ENCODE results near the gene LRRC51.

The LRRC51 gene

DNA sequence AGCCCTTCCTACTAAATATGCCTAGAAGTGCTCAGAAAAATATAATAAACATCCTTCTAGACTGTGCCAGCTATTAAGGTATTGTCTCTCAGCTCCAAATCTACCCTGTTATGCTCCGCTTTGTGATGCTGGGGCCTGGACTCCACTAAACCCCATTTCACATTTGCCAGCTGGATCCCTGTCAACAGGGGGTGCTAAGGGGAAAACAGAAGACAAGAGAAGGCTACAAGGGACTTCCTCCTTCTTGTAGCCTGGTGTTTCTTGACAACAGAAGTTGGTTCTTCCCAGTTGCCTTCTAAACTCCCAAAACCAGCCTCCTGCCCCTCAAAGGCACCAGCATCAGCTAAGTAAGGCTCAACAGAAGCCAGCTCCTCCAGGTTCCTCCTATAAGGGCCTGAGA, 5.5 kb upstream of the LRRC51 start:
- Histone ChIP-seq H3K23ac (ENCODE audit: low read length) (no peak overlapping the region), H3K4me2 (ENCODE audit: low read length) (no peak overlapping the region), H3K14ac (ENCODE audit: low read length) (no peak overlapping the region), H3K9me3 (ENCODE audit: insufficient read depth, low read depth, low read length) (no peaks in the 10 kb centered on the region), H3K27ac (ENCODE audit: low read depth, low read length) (no peak overlapping the region), H2AFZ (ENCODE audit: insufficient read depth, low read length, poor library complexity) (no peak overlapping the region), H3K4me3 (ENCODE audit: low read depth, low read length) (no peak overlapping the region), H4K91ac (ENCODE audit: low read depth, low read length) (peak overlapping the region; percentile 28), H2AK5ac (ENCODE audit: low read length) (peak overlapping the region; percentile 49), H3K36me3 (ENCODE audit: control insufficient read depth in 1 of 2, insufficient read depth in 2 of 2, low read length in 2 of 2) (peaks cover 0 to 5% of the 10 kb centered on the region in 2 experiments), H3K18ac (ENCODE audit: low read length) (peak overlapping the region; percentile 31), H3K9ac (ENCODE audit: low read length) (no peak overlapping the region), H3K79me2 (ENCODE audit: control insufficient read depth, insufficient read depth, low read length, poor library complexity) (peaks cover 15% of the 10 kb centered on the region), H2BK5ac (ENCODE audit: low read depth, low read length, poor library complexity) (peak overlapping the region; percentile 0), H3K27me3 (ENCODE audit: insufficient read depth, low read length) (no peaks in the 10 kb centered on the region), H3K4ac (ENCODE audit: low read depth, low read length) (peak overlapping the region; percentile 26), H3K4me1 (ENCODE audit: control insufficient read depth in 1 of 2, insufficient read depth in 2 of 2, low read length in 2 of 2) (peaks cover 17 to 19% of the 10 kb centered on the region in 2 experiments), H4K12ac (ENCODE audit: low read depth, low read length) (no peak overlapping the region), H2BK12ac (ENCODE audit: low read length) (no peak overlapping the region), H3K79me1 (ENCODE audit: low read length) (peaks cover 16% of the 10 kb centered on the region), H4K8ac (ENCODE audit: low read depth, low read length) (peak overlapping the region; percentile 62), H2BK120ac (ENCODE audit: insufficient read depth, low read length, poor library complexity) (peak overlapping the region; percentile 54)
- WGBS (ENCODE audit: extremely low coverage, insufficient coverage, insufficient read length) = no CpG with 5 or more reads among the region's 1 CpG
- no peak for DNase-seq

DNA sequence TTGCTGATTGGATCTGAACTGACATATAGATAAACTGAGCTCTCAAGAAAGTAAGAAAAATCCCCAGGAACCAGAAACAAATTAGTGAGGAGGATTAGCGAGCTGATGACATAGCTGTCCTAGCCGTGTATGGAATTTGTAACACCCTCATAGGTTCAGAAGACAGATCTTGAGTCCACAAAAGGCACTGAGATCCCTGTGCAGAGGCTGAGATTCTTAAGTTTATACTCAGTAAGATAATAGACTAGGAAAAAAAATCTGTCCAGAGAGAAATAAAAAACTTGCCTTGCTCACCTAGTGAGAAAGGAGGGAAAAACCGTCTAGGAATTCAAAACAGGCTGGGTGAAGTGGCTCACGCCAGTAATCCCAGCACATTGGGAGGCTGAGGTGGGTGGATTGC, 4.9 kb upstream of the LRRC51 start:
- Histone ChIP-seq H3K79me2 (ENCODE audit: control insufficient read depth, insufficient read depth, low read length, poor library complexity) (peaks cover 14% of the 10 kb centered on the region), H3K4ac (ENCODE audit: low read depth, low read length) (peak overlapping the region; percentile 60), H2AFZ (ENCODE audit: insufficient read depth, low read length, poor library complexity) (no peak overlapping the region), H2BK5ac (ENCODE audit: low read depth, low read length, poor library complexity) (no peak overlapping the region), H3K4me2 (ENCODE audit: low read length) (no peak overlapping the region), H2AK5ac (ENCODE audit: low read length) (no peak overlapping the region), H4K91ac (ENCODE audit: low read depth, low read length) (no peak overlapping the region), H3K14ac (ENCODE audit: low read length) (no peak overlapping the region), H3K9ac (ENCODE audit: low read length) (no peak overlapping the region), H3K36me3 (ENCODE audit: control insufficient read depth in 1 of 2, insufficient read depth in 2 of 2, low read length in 2 of 2) (peaks cover 0 to 2% of the 10 kb centered on the region in 2 experiments), H3K27me3 (ENCODE audit: insufficient read depth, low read length) (no peaks in the 10 kb centered on the region), H3K4me1 (ENCODE audit: control insufficient read depth in 1 of 2, insufficient read depth in 2 of 2, low read length in 2 of 2) (peaks cover 13 to 19% of the 10 kb centered on the region in 2 experiments), H3K27ac (ENCODE audit: low read depth, low read length) (no peak overlapping the region), H3K4me3 (ENCODE audit: low read depth, low read length) (no peak overlapping the region), H4K8ac (ENCODE audit: low read depth, low read length) (no peak overlapping the region), H3K9me3 (ENCODE audit: insufficient read depth, low read depth, low read length) (no peaks in the 10 kb centered on the region), H2BK120ac (ENCODE audit: insufficient read depth, low read length, poor library complexity) (no peak overlapping the region), H3K18ac (ENCODE audit: low read length) (no peak overlapping the region), H3K79me1 (ENCODE audit: low read length) (peaks cover 15% of the 10 kb centered on the region), H4K12ac (ENCODE audit: low read depth, low read length) (no peak overlapping the region), H3K23ac (ENCODE audit: low read length) (no peak overlapping the region), H2BK12ac (ENCODE audit: low read length) (no peak overlapping the region)
- WGBS (ENCODE audit: extremely low coverage, insufficient coverage, insufficient read length) = no CpG with 5 or more reads among the region's 4 CpGs
- DNase-seq = peak; percentile 67 to 75

DNA sequence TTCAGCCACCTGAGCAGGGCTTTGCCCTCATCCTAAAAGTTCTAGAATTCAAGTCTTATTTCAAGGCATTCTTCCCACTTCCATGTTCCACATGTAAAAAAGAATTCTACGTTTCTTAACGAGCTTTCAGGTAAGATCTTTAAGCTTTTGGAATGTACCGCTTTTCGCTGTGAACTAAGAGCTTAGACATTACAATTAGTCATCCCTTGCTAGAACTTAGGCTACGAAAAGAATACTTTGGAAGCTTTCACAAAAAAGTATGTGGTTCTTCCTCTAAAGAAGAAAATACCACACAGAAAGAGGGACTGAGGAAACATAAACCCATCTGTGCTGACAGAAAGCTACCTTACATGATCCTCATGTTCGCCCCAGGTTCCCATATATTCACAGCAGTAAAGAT, 2.2 kb upstream of the LRRC51 start:
- Histone ChIP-seq H3K4ac (ENCODE audit: low read depth, low read length) (peak overlapping the region; percentile 26), H3K23ac (ENCODE audit: low read length) (no peak overlapping the region), H2AFZ (ENCODE audit: insufficient read depth, low read length, poor library complexity) (no peak overlapping the region), H4K12ac (ENCODE audit: low read depth, low read length) (no peak overlapping the region), H2BK12ac (ENCODE audit: low read length) (no peak overlapping the region), H2AK5ac (ENCODE audit: low read length) (no peak overlapping the region), H4K8ac (ENCODE audit: low read depth, low read length) (no peak overlapping the region), H3K36me3 (ENCODE audit: control insufficient read depth in 1 of 2, insufficient read depth in 2 of 2, low read length in 2 of 2) (peaks cover 0 to 2% of the 10 kb centered on the region in 2 experiments), H3K18ac (ENCODE audit: low read length) (no peak overlapping the region), H2BK120ac (ENCODE audit: insufficient read depth, low read length, poor library complexity) (no peak overlapping the region), H4K91ac (ENCODE audit: low read depth, low read length) (no peak overlapping the region), H3K79me2 (ENCODE audit: control insufficient read depth, insufficient read depth, low read length, poor library complexity) (peaks cover 16% of the 10 kb centered on the region), H3K27me3 (ENCODE audit: insufficient read depth, low read length) (no peaks in the 10 kb centered on the region), H2BK5ac (ENCODE audit: low read depth, low read length, poor library complexity) (no peak overlapping the region), H3K9me3 (ENCODE audit: insufficient read depth, low read depth, low read length) (no peaks in the 10 kb centered on the region), H3K4me2 (ENCODE audit: low read length) (no peak overlapping the region), H3K14ac (ENCODE audit: low read length) (no peak overlapping the region), H3K4me3 (ENCODE audit: low read depth, low read length) (no peak overlapping the region), H3K27ac (ENCODE audit: low read depth, low read length) (peak overlapping the region; percentile 27), H3K9ac (ENCODE audit: low read length) (no peak overlapping the region), H3K79me1 (ENCODE audit: low read length) (peaks cover 12% of the 10 kb centered on the region), H3K4me1 (ENCODE audit: control insufficient read depth in 1 of 2, insufficient read depth in 2 of 2, low read length in 2 of 2) (peaks cover 12 to 13% of the 10 kb centered on the region in 2 experiments)
- no CpG with 5 or more reads among the region's 6 CpGs for WGBS (ENCODE audit: extremely low coverage, insufficient coverage, insufficient read length)
- DNase-seq = peak; percentile 36 to 95

DNA sequence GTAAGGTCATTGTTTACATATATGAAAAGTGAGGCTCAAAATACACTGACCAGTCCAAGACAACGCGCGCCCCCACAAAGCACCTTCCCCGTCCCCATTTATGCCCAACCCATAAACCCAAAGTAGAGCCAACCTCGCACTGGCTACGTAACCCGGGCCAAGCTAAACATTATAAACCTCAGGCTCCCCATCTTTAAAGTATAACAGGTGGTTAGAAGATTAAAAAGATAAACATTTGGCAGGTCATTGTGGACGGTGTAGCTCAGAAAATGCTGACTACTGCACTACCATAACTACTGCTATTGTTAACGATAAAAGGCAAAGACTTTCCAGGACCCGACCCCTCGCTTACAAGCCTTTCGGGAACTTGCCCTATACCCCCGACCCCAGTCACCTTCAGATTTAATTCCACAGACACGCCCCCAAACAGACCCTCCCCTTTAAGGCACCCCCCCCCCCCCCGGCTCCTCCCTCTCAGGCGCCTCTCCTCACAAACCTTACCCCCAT, 778 bp upstream of the LRRC51 start:
- Histone ChIP-seq H3K23ac (ENCODE audit: low read length) (no peak overlapping the region), H3K14ac (ENCODE audit: low read length) (peak overlapping the region; percentile 38), H3K9me3 (ENCODE audit: insufficient read depth, low read depth, low read length) (no peaks in the 10 kb centered on the region), H2BK12ac (ENCODE audit: low read length) (peak overlapping the region; percentile 27), H3K79me1 (ENCODE audit: low read length) (peaks cover 12% of the 10 kb centered on the region), H3K79me2 (ENCODE audit: control insufficient read depth, insufficient read depth, low read length, poor library complexity) (peaks cover 14% of the 10 kb centered on the region), H3K4me1 (ENCODE audit: control insufficient read depth in 1 of 2, insufficient read depth in 2 of 2, low read length in 2 of 2) (peaks cover 11 to 12% of the 10 kb centered on the region in 2 experiments), H3K9ac (ENCODE audit: low read length) (peak overlapping the region; percentile 95), H3K36me3 (ENCODE audit: control insufficient read depth in 1 of 2, insufficient read depth in 2 of 2, low read length in 2 of 2) (peaks cover 0 to 2% of the 10 kb centered on the region in 2 experiments), H4K91ac (ENCODE audit: low read depth, low read length) (peak overlapping the region; percentile 64), H3K4me2 (ENCODE audit: low read length) (peak overlapping the region; percentile 95), H3K4me3 (ENCODE audit: low read depth, low read length) (peak overlapping the region; percentile 92), H4K12ac (ENCODE audit: low read depth, low read length) (peak overlapping the region; percentile 8), H3K27me3 (ENCODE audit: insufficient read depth, low read length) (no peaks in the 10 kb centered on the region), H2AK5ac (ENCODE audit: low read length) (peak overlapping the region; percentile 52), H4K8ac (ENCODE audit: low read depth, low read length) (peak overlapping the region; percentile 68), H2BK5ac (ENCODE audit: low read depth, low read length, poor library complexity) (peak overlapping the region; percentile 85), H3K4ac (ENCODE audit: low read depth, low read length) (peak overlapping the region; percentile 90), H3K18ac (ENCODE audit: low read length) (no peak overlapping the region), H2AFZ (ENCODE audit: insufficient read depth, low read length, poor library complexity) (peak overlapping the region; percentile 77), H2BK120ac (ENCODE audit: insufficient read depth, low read length, poor library complexity) (peak overlapping the region; percentile 35), H3K27ac (ENCODE audit: low read depth, low read length) (peak overlapping the region; percentile 81)
- no CpG with 5 or more reads among the region's 16 CpGs for WGBS (ENCODE audit: extremely low coverage, insufficient coverage, insufficient read length)
- DNase-seq = peak in 1 of 2 donors; percentile 47
